Neural crest cell (in vitro differentiated cells): Measurements from ENCODE around the gene UVRAG. TPM values are rescaled to one million over a fixed set of nuclear protein-coding genes. Genes with fewer than 3 reads are reported as not detected.
"Not testable (repeated sequence)": the region's sequence is repeated elsewhere in the genome, so short reads cannot be mapped to it uniquely, and the experiment has no call there.

Source experiments
- DNase-seq: peaks from one replicate; pipeline ENCODE4 v3.0.0; 2021; ENCODE audit warnings: low read depth, mixed read lengths, low spot score
- H3K27ac Mint-ChIP-seq: one replicate; pipeline ENCODE4 v1.8.0; 2021; ENCODE audit warnings: mild to moderate bottlenecking, mixed read lengths; ENCODE audit not compliant: unreplicated experiment
- H3K27me3 Mint-ChIP-seq: 2 replicates; pipeline ENCODE4 v1.8.0; 2021; ENCODE audit warnings: low read depth, mild to moderate bottlenecking, mixed read lengths
- H3K36me3 Mint-ChIP-seq: 2 replicates; pipeline ENCODE4 v1.8.0; 2021; ENCODE audit warnings: low read depth, mild to moderate bottlenecking, mixed read lengths
- H3K4me1 Mint-ChIP-seq: 2 replicates; pipeline ENCODE4 v1.8.0; 2021; ENCODE audit warnings: mixed read lengths
- H3K4me3 Mint-ChIP-seq: one replicate; pipeline ENCODE4 v1.8.0; 2021; ENCODE audit warnings: mild to moderate bottlenecking, mixed read lengths
- H3K9me3 Mint-ChIP-seq: 2 replicates; pipeline ENCODE4 v1.8.0; 2021; ENCODE audit warnings: mixed read lengths
- CTCF ChIP-seq: fragments of 200-600 bp; sonication (generic); conservative IDR thresholded peaks from 2 replicates; pipeline ENCODE4 v1.5.0; 2021; ENCODE audit warnings: antibody characterized with exemption, mild to moderate bottlenecking
- total RNA-seq: library from RNA; stranded (reverse); gene quantifications from 2 replicates; pipeline ENCODE4 v1.2.1, GENCODE V29; 2021

UVRAG gene
- total RNA-seq, 1 donor from 2014 or later, result 29.0 TPM

- H3K36me3 Mint-ChIP-seq, result peaks cover 4% of the 10 kb centered on the region
- no peak overlapping the region for H3K4me3 Mint-ChIP-seq
- H3K27ac Mint-ChIP-seq, result no peak overlapping the region
- no peaks in the 10 kb centered on the region for H3K9me3 Mint-ChIP-seq
- DNase-seq, result no peak
- H3K4me1 Mint-ChIP-seq, result peaks cover 3% of the 10 kb centered on the region
- no peaks in the 10 kb centered on the region for H3K27me3 Mint-ChIP-seq
- no peak for TF ChIP-seq CTCF
Observed at GRCh38 chr11:76075716-76076115, 260.7 kb downstream of the UVRAG start.

- not testable (repeated sequence) for H3K4me3 Mint-ChIP-seq, DNase-seq, H3K27ac Mint-ChIP-seq, H3K9me3 Mint-ChIP-seq, H3K4me1 Mint-ChIP-seq, H3K27me3 Mint-ChIP-seq, H3K36me3 Mint-ChIP-seq
Observed at GRCh38 chr11:76076253-76076652, 261.2 kb downstream of the UVRAG start.

- peaks cover 3% of the 10 kb centered on the region for H3K4me1 Mint-ChIP-seq
- no peak overlapping the region for H3K27ac Mint-ChIP-seq
- no peak for TF ChIP-seq CTCF
- no peaks in the 10 kb centered on the region for H3K9me3 Mint-ChIP-seq
- H3K27me3 Mint-ChIP-seq, result no peaks in the 10 kb centered on the region
- no peak for DNase-seq
- H3K4me3 Mint-ChIP-seq, result no peak overlapping the region
- H3K36me3 Mint-ChIP-seq, result peaks cover 4% of the 10 kb centered on the region
Observed at GRCh38 chr11:76076749-76077148, 261.7 kb downstream of the UVRAG start.

- H3K4me1 Mint-ChIP-seq, result peaks cover 3% of the 10 kb centered on the region
Observed at GRCh38 chr11:76077575-76078150, 262.7 kb downstream of the UVRAG start.

GRCh38 chr11:76081084-76081483 lies 266.1 kb downstream of the UVRAG start:
- H3K4me1 Mint-ChIP-seq, result peaks cover 20% of the 10 kb centered on the region
- not testable (repeated sequence) for H3K4me3 Mint-ChIP-seq, DNase-seq, H3K36me3 Mint-ChIP-seq, H3K27me3 Mint-ChIP-seq, H3K9me3 Mint-ChIP-seq, H3K27ac Mint-ChIP-seq

More at GRCh38 chr11:76077575-76078150, 262.7 kb downstream of the UVRAG start:
- Mint-ChIP-seq H3K9me3 (no peaks in the 10 kb centered on the region), H3K27ac (no peak overlapping the region), H3K27me3 (no peaks in the 10 kb centered on the region), H3K36me3 (peaks cover 4% of the 10 kb centered on the region), H3K4me3 (no peak overlapping the region)
- DNase-seq, result no peak
- no peak for TF ChIP-seq CTCF

- TF ChIP-seq CTCF, result no peak
- Mint-ChIP-seq H3K27me3 (no peaks in the 10 kb centered on the region), H3K4me3 (no peak overlapping the region), H3K9me3 (no peaks in the 10 kb centered on the region), H3K27ac (no peak overlapping the region), H3K4me1 (peaks cover 20% of the 10 kb centered on the region), H3K36me3 (no peaks in the 10 kb centered on the region)
- no peak for DNase-seq
Observed at GRCh38 chr11:76083563-76084451, 268.8 kb downstream of the UVRAG start.
